Endodermal cell (in vitro differentiated cells): ENCODE results near the gene MYO6. TPM values are rescaled to one million over a fixed set of nuclear protein-coding genes. Genes with fewer than 3 reads are reported as not detected.

Source experiments
- DNase-seq: peaks from one replicate; pipeline ENCODE4 v3.0.0-alpha.2; 2017
- H3K27ac ChIP-seq: 2 replicates; pipeline ENCODE4 v1.5.1; 2013; ENCODE audit warnings: mild to moderate bottlenecking, low read depth, low read length, moderate library complexity
- H3K27me3 ChIP-seq: 2 replicates; pipeline ENCODE4 v1.6.1; 2013; ENCODE audit warnings: mild to moderate bottlenecking, low read length, moderate library complexity; ENCODE audit not compliant: insufficient read depth, control insufficient read depth, poor library complexity, severe bottlenecking
- H3K36me3 ChIP-seq: 2 replicates; pipeline ENCODE4 v1.7.0; 2013; ENCODE audit warnings: mild to moderate bottlenecking, low read length, moderate library complexity; ENCODE audit not compliant: control insufficient read depth, insufficient read depth
- H3K4me1 ChIP-seq: one replicate; pipeline ENCODE4 v1.7.0; 2013; ENCODE audit warnings: low read length; ENCODE audit not compliant: control insufficient read depth, insufficient read depth
- H3K4me3 ChIP-seq: 2 replicates; pipeline ENCODE4 v1.5.1; 2013; ENCODE audit warnings: mild to moderate bottlenecking, low read length, moderate library complexity
- H3K9ac ChIP-seq: 2 replicates; pipeline ENCODE4 v1.6.1; 2013; ENCODE audit warnings: mild to moderate bottlenecking, low read length, moderate library complexity; ENCODE audit not compliant: poor library complexity, severe bottlenecking; ENCODE audit errors: extremely low read depth
- H3K9me3 ChIP-seq: 2 replicates; pipeline ENCODE4 v1.6.1; 2013; ENCODE audit warnings: mild to moderate bottlenecking, low read length, moderate library complexity; ENCODE audit not compliant: control insufficient read depth
- H3K27ac Mint-ChIP-seq: 2 replicates; pipeline ENCODE4 v1.8.0; 2020; ENCODE audit warnings: mixed read lengths
- H3K27me3 Mint-ChIP-seq: 2 replicates; pipeline ENCODE4 v1.8.0; 2021; ENCODE audit warnings: mild to moderate bottlenecking, mixed read lengths; ENCODE audit not compliant: insufficient read depth
- H3K36me3 Mint-ChIP-seq: 2 replicates; pipeline ENCODE4 v1.8.0; 2020; ENCODE audit warnings: low read depth, mixed read lengths
- H3K4me1 Mint-ChIP-seq: 2 replicates; pipeline ENCODE4 v1.8.0; 2020; ENCODE audit warnings: mixed read lengths
- H3K4me3 Mint-ChIP-seq: 2 replicates; pipeline ENCODE4 v1.8.0; 2020; ENCODE audit warnings: mild to moderate bottlenecking, moderate library complexity, mixed read lengths
- H3K9me3 Mint-ChIP-seq: 2 replicates; pipeline ENCODE4 v1.8.0; 2020; ENCODE audit warnings: mild to moderate bottlenecking, mixed read lengths
- WGBS, 2 experiments: methylation state at CpG; one replicate each; pipeline versions ENCODE4 v1.1.5 to v1.1.7; 2013; ENCODE audit warnings: missing lambda C conversion rate in 2 of 2, mixed read lengths in 1 of 2; ENCODE audit not compliant: insufficient coverage in 1 of 2, insufficient read length in 1 of 2; 5-methylcytosine and 5-hydroxymethylcytosine counted together
- total RNA-seq, 2 donors: library from RNA; stranded (reverse); fragmentation: NEBNext Ultra II Directional in 1 of 2; extraction: Animal tissue kit (Norgen Biotek cat#: 25700) in 1 of 2; gene quantifications; 2 replicates in 1 of 2; 3 replicates in 1 of 2; pipeline ENCODE4 v1.2.1, GENCODE V29; 2021
- TF ChIP-seq, protein P1 (sequence below): fragments of 200-600 bp; sonication (generic); conservative IDR thresholded peaks from 2 replicates; pipeline ENCODE4 v1.5.0; 2021; ENCODE audit warnings: antibody characterized with exemption, mild to moderate bottlenecking

Gene MYO6
- total RNA-seq, 2 donors from 2014 or later = 58.7 to 89.9 TPM

DNA sequence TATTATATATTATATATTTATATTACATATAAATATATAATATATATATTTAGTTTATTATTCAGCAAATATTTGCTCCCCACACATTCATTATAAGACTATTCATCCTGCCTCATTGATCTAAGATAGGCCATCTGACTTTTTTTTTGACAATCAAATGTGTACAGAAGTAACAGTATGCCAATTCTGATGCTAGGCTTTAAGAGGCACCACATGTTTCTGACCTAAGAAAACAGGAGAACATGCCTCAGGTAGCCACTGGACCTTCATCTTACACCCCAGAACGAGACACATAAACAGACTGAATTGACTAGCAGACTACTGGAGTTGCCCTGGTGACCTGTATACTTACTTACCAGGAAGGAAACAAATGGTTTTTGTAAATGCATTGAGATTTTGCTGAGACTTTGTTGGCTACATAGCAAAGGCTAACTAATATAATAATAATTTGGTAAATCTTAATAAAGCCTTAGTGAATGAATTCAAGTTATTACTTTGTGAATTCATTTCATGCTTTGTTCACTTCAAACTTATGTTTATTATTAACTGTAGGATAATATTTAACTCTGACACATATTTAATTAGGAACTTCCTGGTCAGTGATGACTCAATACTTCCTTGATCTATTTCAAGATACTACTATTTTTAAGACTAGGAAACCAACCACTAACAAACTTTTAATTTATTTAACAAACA lies 13.4 kb upstream of the MYO6 start:
- no peaks in the 10 kb centered on the region for H3K27me3 ChIP-seq
- Mint-ChIP-seq H3K27me3 (no peaks in the 10 kb centered on the region), H3K36me3 (no peaks in the 10 kb centered on the region), H3K27ac (no peak overlapping the region), H3K4me3 (no peak overlapping the region), H3K9me3 (no peaks in the 10 kb centered on the region), H3K4me1 (no peaks in the 10 kb centered on the region)
- WGBS, 2 experiments = 85% methylated on average over 1 of the region's 1 CpG; no CpG with 5 or more reads in 1 of the 2 experiments
- H3K36me3 ChIP-seq = no peaks in the 10 kb centered on the region
- H3K4me3 ChIP-seq = no peak overlapping the region
- H3K9ac ChIP-seq = no peak overlapping the region
- TF ChIP-seq, protein P1, sequence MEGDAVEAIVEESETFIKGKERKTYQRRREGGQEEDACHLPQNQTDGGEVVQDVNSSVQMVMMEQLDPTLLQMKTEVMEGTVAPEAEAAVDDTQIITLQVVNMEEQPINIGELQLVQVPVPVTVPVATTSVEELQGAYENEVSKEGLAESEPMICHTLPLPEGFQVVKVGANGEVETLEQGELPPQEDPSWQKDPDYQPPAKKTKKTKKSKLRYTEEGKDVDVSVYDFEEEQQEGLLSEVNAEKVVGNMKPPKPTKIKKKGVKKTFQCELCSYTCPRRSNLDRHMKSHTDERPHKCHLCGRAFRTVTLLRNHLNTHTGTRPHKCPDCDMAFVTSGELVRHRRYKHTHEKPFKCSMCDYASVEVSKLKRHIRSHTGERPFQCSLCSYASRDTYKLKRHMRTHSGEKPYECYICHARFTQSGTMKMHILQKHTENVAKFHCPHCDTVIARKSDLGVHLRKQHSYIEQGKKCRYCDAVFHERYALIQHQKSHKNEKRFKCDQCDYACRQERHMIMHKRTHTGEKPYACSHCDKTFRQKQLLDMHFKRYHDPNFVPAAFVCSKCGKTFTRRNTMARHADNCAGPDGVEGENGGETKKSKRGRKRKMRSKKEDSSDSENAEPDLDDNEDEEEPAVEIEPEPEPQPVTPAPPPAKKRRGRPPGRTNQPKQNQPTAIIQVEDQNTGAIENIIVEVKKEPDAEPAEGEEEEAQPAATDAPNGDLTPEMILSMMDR = no peak
- no peak overlapping the region for H3K27ac ChIP-seq
- no peak for DNase-seq
- H3K9me3 ChIP-seq = no peaks in the 10 kb centered on the region
- H3K4me1 ChIP-seq = no peaks in the 10 kb centered on the region

DNA sequence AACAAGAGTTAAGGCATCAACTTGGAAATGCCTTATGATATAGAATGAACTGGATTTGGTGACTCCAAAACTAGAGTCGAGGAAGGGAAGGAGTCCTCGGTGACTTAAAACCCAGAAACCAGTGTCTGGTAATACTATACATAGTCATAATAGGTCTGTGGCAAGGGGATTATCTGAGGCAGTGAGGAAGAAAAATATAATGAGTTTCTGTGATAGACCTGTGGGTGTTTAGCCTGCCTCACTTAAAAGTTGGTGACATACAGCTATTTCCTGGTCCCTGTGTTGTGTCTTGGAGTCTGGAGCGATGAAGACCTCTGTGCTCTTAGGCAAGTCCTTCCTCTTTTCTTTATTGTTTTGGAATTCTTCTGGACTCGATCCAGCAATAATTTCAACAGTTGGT lies 5.1 kb upstream of the MYO6 start:
- H3K4me1 Mint-ChIP-seq = no peaks in the 10 kb centered on the region
- no peak overlapping the region for H3K27ac ChIP-seq
- no peak overlapping the region for H3K9ac ChIP-seq
- WGBS, 2 experiments = 92 to 93% methylated on average over 2 to 4 of the region's 4 CpGs
- no peaks in the 10 kb centered on the region for H3K36me3 Mint-ChIP-seq
- H3K36me3 ChIP-seq = no peaks in the 10 kb centered on the region
- no peaks in the 10 kb centered on the region for H3K9me3 Mint-ChIP-seq
- H3K4me1 ChIP-seq = no peaks in the 10 kb centered on the region
- no peak for DNase-seq
- peaks cover 18% of the 10 kb centered on the region for H3K27me3 ChIP-seq
- no peak overlapping the region for H3K27ac Mint-ChIP-seq
- H3K4me3 Mint-ChIP-seq = no peak overlapping the region
- peaks cover 8% of the 10 kb centered on the region for H3K27me3 Mint-ChIP-seq
- TF ChIP-seq, protein P1 = no peak
- H3K9me3 ChIP-seq = no peaks in the 10 kb centered on the region
- no peak overlapping the region for H3K4me3 ChIP-seq

GRCh38 chr6:75745404-75745803 lies 3.6 kb upstream of the MYO6 start:
- Mint-ChIP-seq H3K27ac (no peak overlapping the region), H3K4me3 (no peak overlapping the region), H3K4me1 (peaks cover 1% of the 10 kb centered on the region), H3K27me3 (peaks cover 8% of the 10 kb centered on the region), H3K36me3 (no peaks in the 10 kb centered on the region), H3K9me3 (no peaks in the 10 kb centered on the region)
- no peak for DNase-seq
- no peaks in the 10 kb centered on the region for H3K9me3 ChIP-seq
- no peaks in the 10 kb centered on the region for H3K4me1 ChIP-seq
- TF ChIP-seq, protein P1 = no peak
- no peak overlapping the region for H3K4me3 ChIP-seq
- no peaks in the 10 kb centered on the region for H3K36me3 ChIP-seq
- no peak overlapping the region for H3K9ac ChIP-seq
- peaks cover 18% of the 10 kb centered on the region for H3K27me3 ChIP-seq
- H3K27ac ChIP-seq = no peak overlapping the region
- WGBS, 2 experiments = 100% methylated on average over 3 of the region's 3 CpGs; no CpG with 5 or more reads in 1 of the 2 experiments
